ENCODE measurements around the gene ADGRD2.
A peak's percentile ranks its signal among the peaks of the same experiment; 100 is the strongest.

The ADGRD2 gene, protein sequence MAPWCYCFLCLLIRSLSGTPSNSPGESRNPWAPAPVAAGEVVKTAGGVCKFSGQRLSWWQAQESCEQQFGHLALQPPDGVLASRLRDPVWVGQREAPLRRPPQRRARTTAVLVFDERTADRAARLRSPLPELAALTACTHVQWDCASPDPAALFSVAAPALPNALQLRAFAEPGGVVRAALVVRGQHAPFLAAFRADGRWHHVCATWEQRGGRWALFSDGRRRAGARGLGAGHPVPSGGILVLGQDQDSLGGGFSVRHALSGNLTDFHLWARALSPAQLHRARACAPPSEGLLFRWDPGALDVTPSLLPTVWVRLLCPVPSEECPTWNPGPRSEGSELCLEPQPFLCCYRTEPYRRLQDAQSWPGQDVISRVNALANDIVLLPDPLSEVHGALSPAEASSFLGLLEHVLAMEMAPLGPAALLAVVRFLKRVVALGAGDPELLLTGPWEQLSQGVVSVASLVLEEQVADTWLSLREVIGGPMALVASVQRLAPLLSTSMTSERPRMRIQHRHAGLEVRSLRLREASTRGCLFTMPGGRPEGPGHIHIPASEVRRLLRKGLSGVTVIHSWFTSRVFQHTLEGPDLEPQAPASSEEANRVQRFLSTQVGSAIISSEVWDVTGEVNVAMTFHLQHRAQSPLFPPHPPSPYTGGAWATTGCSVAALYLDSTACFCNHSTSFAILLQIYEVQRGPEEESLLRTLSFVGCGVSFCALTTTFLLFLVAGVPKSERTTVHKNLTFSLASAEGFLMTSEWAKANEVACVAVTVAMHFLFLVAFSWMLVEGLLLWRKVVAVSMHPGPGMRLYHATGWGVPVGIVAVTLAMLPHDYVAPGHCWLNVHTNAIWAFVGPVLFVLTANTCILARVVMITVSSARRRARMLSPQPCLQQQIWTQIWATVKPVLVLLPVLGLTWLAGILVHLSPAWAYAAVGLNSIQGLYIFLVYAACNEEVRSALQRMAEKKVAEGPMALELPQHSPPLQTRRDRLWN

DNA sequence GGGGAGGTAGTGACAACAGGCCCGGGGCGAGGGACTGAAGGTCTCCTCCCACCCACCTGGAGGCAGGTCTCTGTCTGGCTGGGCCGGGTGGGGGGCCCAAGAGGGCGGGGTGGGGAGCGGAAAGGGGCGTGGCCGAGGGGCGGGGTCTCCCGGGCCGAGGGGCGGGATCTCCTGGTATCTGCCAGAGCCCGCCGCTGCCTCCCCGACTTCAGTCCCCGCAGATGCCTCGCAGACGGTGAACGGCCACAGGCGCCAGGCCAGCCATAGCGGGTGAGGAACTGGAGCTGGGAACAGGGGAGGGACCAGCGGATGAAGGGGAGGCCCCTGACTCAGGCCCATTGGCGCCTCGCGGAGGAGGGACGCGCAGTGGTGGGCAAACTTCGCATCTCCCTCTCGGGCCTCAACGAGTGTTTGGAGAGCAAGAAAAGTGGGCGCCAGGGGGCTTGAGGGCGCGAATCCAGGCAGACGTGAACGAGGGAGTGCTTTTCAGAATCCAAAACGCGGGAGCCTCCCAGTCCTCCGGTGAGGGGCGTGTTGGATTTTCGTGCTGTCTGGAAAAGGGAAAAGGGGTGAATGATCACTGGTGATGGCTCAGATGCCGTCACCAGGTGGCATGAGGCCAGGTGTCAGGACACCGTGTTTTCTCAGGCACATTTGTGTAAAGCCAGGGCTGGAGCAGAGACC, at the start of gene ADGRD2:
ADGRD2 (plus strand) TSS at position 211 of the 684 bp plus-strand sequence. CDS start 1,216 bp downstream, outside the sequence.
- H3K36me3 Mint-ChIP-seq (ENCODE audit: insufficient read depth): peaks cover 4% of the 10 kb centered on the region
- H3K9me3 Mint-ChIP-seq: no peaks in the 10 kb centered on the region
- H3K27ac Mint-ChIP-seq (ENCODE audit: low read depth): no peak within 1 kb of the TSS
- no peak for ATAC-seq (replicated peaks; ENCODE audit: extremely low read depth, poor library complexity, severe bottlenecking)
- H3K4me1 Mint-ChIP-seq: no peaks in the 10 kb centered on the region
- H3K4me3 Mint-ChIP-seq: no peak within 1 kb of the TSS
- H3K27me3 Mint-ChIP-seq: peaks cover 62% of the 10 kb centered on the region
- no peak for DNase-seq (ENCODE audit: low spot score in 2 of 2)

- DNase-seq (ENCODE audit: low spot score in 2 of 2) (no peak), ATAC-seq (replicated peaks; ENCODE audit: extremely low read depth, poor library complexity, severe bottlenecking) (peak; percentile 43)
- no peaks in the 10 kb centered on the region for H3K27me3 Mint-ChIP-seq
- no peak overlapping the region for H3K27ac Mint-ChIP-seq (ENCODE audit: low read depth)
- no peak overlapping the region for H3K4me3 Mint-ChIP-seq
- no peaks in the 10 kb centered on the region for H3K9me3 Mint-ChIP-seq
- H3K4me1 Mint-ChIP-seq: peaks cover 53% of the 10 kb centered on the region
- H3K36me3 Mint-ChIP-seq (ENCODE audit: insufficient read depth): peaks cover 63% of the 10 kb centered on the region
Measured at GRCh38 chr9:124403246-124403645, 47.0 kb upstream of the ADGRD2 start.

DNA sequence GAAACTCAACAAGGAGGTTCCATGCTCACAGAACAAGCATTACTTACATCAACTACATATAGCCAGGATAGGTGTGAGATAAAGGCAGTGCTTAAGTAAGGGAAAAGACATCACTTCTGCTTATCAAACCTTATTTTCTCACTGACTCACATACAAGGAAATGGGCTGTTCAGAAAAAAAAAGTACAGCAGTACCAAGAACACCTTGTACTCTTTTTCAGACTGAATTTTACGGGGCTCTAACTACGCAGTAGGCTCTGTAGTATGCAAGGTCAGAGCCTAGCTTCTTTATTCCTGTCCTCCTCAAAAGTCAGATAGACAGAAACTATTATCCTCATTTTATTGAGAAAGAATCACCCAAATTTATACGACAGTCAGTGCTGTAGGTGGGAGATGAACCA, 40.8 kb upstream of the ADGRD2 start:
- Mint-ChIP-seq H3K4me3 (no peak overlapping the region), H3K27me3 (no peaks in the 10 kb centered on the region), H3K9me3 (no peaks in the 10 kb centered on the region), H3K4me1 (peaks cover 28% of the 10 kb centered on the region), H3K27ac (ENCODE audit: low read depth) (no peak overlapping the region), H3K36me3 (ENCODE audit: insufficient read depth) (peaks cover 70% of the 10 kb centered on the region)
- ATAC-seq (replicated peaks; ENCODE audit: extremely low read depth, poor library complexity, severe bottlenecking) (no peak), DNase-seq (ENCODE audit: low spot score in 2 of 2) (no peak)

GRCh38 chr9:124410321-124410913, 39.8 kb upstream of the ADGRD2 start:
- H3K4me1 Mint-ChIP-seq: peaks cover 38% of the 10 kb centered on the region
- no peaks in the 10 kb centered on the region for H3K27me3 Mint-ChIP-seq
- H3K4me3 Mint-ChIP-seq: no peak overlapping the region
- H3K36me3 Mint-ChIP-seq (ENCODE audit: insufficient read depth): peaks cover 68% of the 10 kb centered on the region
- H3K27ac Mint-ChIP-seq (ENCODE audit: low read depth): no peak overlapping the region
- DNase-seq (ENCODE audit: low spot score in 2 of 2): no peak
- no peaks in the 10 kb centered on the region for H3K9me3 Mint-ChIP-seq
- no peak for ATAC-seq (replicated peaks; ENCODE audit: extremely low read depth, poor library complexity, severe bottlenecking)

- no peaks in the 10 kb centered on the region for H3K27me3 Mint-ChIP-seq
Measured at GRCh38 chr9:124411514-124412227, 38.6 kb upstream of the ADGRD2 start.

DNA sequence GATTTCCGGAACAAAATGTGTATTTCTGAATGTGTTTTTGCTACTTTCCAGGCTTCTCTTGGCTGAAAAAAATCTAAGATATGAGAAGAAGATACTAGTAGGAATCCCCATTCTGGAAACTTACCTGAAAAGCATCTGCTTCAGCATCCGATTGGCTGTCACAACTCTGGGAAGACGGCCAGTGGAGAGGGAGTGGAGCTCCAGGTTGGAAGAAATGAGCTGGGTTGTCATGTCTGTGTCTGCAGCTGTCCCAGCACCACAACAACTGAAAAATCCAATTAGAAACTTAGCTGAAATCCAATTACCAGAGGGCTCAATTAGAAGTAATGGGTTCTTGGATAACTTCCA, 38.0 kb upstream of the ADGRD2 start:
- H3K27ac Mint-ChIP-seq (ENCODE audit: low read depth): no peak overlapping the region

More at GRCh38 chr9:124411514-124412227, 38.6 kb upstream of the ADGRD2 start:
- Mint-ChIP-seq H3K36me3 (ENCODE audit: insufficient read depth) (peaks cover 60% of the 10 kb centered on the region), H3K4me1 (peaks cover 38% of the 10 kb centered on the region), H3K27ac (ENCODE audit: low read depth) (no peak overlapping the region), H3K4me3 (no peak overlapping the region), H3K9me3 (no peaks in the 10 kb centered on the region)
- no peak for DNase-seq (ENCODE audit: low spot score in 2 of 2)
- ATAC-seq (replicated peaks; ENCODE audit: extremely low read depth, poor library complexity, severe bottlenecking): no peak

GRCh38 chr9:124414612-124415011, 35.6 kb upstream of the ADGRD2 start:
- ATAC-seq (replicated peaks; ENCODE audit: extremely low read depth, poor library complexity, severe bottlenecking) (no peak), DNase-seq (ENCODE audit: low spot score in 2 of 2) (no peak)
- H3K4me3 Mint-ChIP-seq: peak overlapping the region; percentile 97
- H3K27ac Mint-ChIP-seq (ENCODE audit: low read depth): peak overlapping the region; percentile 96
- H3K4me1 Mint-ChIP-seq: peaks cover 36% of the 10 kb centered on the region
- peaks cover 43% of the 10 kb centered on the region for H3K36me3 Mint-ChIP-seq (ENCODE audit: insufficient read depth)
- no peaks in the 10 kb centered on the region for H3K27me3 Mint-ChIP-seq
- no peaks in the 10 kb centered on the region for H3K9me3 Mint-ChIP-seq

More for the DNA sequence above, 38.0 kb upstream of the ADGRD2 start:
- Mint-ChIP-seq H3K36me3 (ENCODE audit: insufficient read depth) (peaks cover 58% of the 10 kb centered on the region), H3K4me3 (no peak overlapping the region), H3K4me1 (peaks cover 36% of the 10 kb centered on the region), H3K27me3 (no peaks in the 10 kb centered on the region), H3K9me3 (no peaks in the 10 kb centered on the region)
- no peak for ATAC-seq (replicated peaks; ENCODE audit: extremely low read depth, poor library complexity, severe bottlenecking)
- DNase-seq (ENCODE audit: low spot score in 2 of 2): no peak

DNA sequence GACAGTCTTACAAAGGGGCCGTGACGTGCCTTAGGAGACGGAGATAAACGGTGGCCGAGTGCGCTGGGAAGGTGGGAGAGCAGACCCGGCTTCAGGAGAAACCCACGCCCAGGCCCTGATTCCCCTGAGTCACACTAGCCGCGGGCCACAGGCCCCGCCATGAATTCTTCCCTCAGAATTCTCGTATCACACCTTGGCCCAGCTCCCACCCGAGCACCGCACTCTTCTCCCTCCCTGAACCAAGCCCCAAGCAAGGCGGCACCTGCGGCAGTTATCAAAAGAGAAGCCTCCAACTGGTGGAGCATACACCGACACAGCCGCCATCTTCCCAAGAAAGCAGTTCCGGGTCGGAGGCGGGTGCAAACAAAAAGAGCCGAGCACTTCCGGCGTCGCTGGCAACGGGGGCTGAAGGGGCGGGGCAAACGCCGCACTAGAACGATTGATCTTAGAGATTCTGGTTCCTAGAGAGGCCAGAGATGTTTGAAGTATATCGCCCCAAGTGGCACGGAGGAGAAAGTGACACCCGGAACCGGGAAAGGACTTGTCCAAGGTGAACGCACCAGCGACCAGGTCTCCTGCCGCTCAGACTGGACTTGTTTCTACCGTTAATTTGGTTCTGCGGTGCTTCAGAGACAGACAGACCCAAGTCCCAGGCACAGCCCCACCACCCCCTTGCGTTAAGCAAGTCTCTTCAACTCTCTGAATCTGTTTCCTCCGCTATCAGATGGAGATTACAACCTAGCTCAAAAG, 35.0 kb upstream of the ADGRD2 start, which contains the start of gene PSMB7:
PSMB7 (minus strand) TSS at position 341 of the 750 bp plus-strand sequence; CDS start at position 324, 17 bp downstream.
- peaks cover 38% of the 10 kb centered on the region for H3K36me3 Mint-ChIP-seq (ENCODE audit: insufficient read depth)
- H3K9me3 Mint-ChIP-seq: no peaks in the 10 kb centered on the region
- H3K27me3 Mint-ChIP-seq: no peaks in the 10 kb centered on the region
- peak; percentile 95 to 96 for DNase-seq (ENCODE audit: low spot score in 2 of 2)
- peaks cover 36% of the 10 kb centered on the region for H3K4me1 Mint-ChIP-seq
- peak within 1 kb of the TSS; percentile 97 for H3K4me3 Mint-ChIP-seq
- peak; percentile 97 for ATAC-seq (replicated peaks; ENCODE audit: extremely low read depth, poor library complexity, severe bottlenecking)
- H3K27ac Mint-ChIP-seq (ENCODE audit: low read depth): peak within 1 kb of the TSS; percentile 96

GRCh38 chr9:124415852-124416484, 34.3 kb upstream of the ADGRD2 start:
- H3K4me3 Mint-ChIP-seq: peak overlapping the region; percentile 97

GRCh38 chr9:124419832-124420489, 30.3 kb upstream of the ADGRD2 start:
- peaks cover 13% of the 10 kb centered on the region for H3K4me1 Mint-ChIP-seq
- H3K27ac Mint-ChIP-seq (ENCODE audit: low read depth): no peak overlapping the region
- no peak overlapping the region for H3K4me3 Mint-ChIP-seq
- H3K9me3 Mint-ChIP-seq: no peaks in the 10 kb centered on the region
- H3K27me3 Mint-ChIP-seq: peaks cover 13% of the 10 kb centered on the region
- ATAC-seq (replicated peaks; ENCODE audit: extremely low read depth, poor library complexity, severe bottlenecking): no peak
- no peak for DNase-seq (ENCODE audit: low spot score in 2 of 2)
- peaks cover 9% of the 10 kb centered on the region for H3K36me3 Mint-ChIP-seq (ENCODE audit: insufficient read depth)

More at GRCh38 chr9:124415852-124416484, 34.3 kb upstream of the ADGRD2 start:
- Mint-ChIP-seq H3K9me3 (no peaks in the 10 kb centered on the region), H3K4me1 (peaks cover 36% of the 10 kb centered on the region), H3K27me3 (no peaks in the 10 kb centered on the region), H3K36me3 (ENCODE audit: insufficient read depth) (peaks cover 31% of the 10 kb centered on the region), H3K27ac (ENCODE audit: low read depth) (peak overlapping the region; percentile 96)
- DNase-seq (ENCODE audit: low spot score in 2 of 2): no peak
- no peak for ATAC-seq (replicated peaks; ENCODE audit: extremely low read depth, poor library complexity, severe bottlenecking)
